ENCODE data around the gene UFM1.

GRCh38 chr13:38382946-38383345 lies 33.3 kb downstream of the UFM1 start:
- TF ChIP-seq CTCF (IDR thresholded peaks at IDR 0.05 in 2 of 3, conservative IDR thresholded peaks at IDR 0.05 in 1 of 3; ENCODE audit: insufficient read depth in 2 of 3, low read depth in 1 of 3, low read length in 3 of 3) (no peak), KDM4B (IDR thresholded peaks at IDR 0.05; ENCODE audit: borderline replicate concordance in 2 of 2, low read depth in 1 of 2) (no peak), ZKSCAN1 (IDR thresholded peaks at IDR 0.05; ENCODE audit: low read depth, low read length) (no peak), GABPA (tag; conservative IDR thresholded peaks at IDR 0.05; ENCODE audit: low read depth) (no peak), PHTF2 (CRISPR knock-in tag; IDR thresholded peaks at IDR 0.05) (no peak), ZNF12 (CRISPR knock-in tag; IDR thresholded peaks at IDR 0.05) (no peak), ARID4B (CRISPR knock-in tag; IDR thresholded peaks at IDR 0.05) (no peak), SMAD3 (CRISPR knock-in tag; conservative IDR thresholded peaks at IDR 0.05) (no peak), PHB2 (IDR thresholded peaks at IDR 0.05; ENCODE audit: low read depth) (no peak)
